GM12801 (cell line): Measurements from ENCODE around the gene THADA.

ENCODE experiments used
- CTCF ChIP-seq: IDR thresholded peaks from one replicate; pipeline ENCODE4 v1.5.1; 2011; ENCODE audit warnings: control low read depth; ENCODE audit not compliant: insufficient read length; ENCODE audit errors: extremely low read depth

The THADA gene

DNA sequence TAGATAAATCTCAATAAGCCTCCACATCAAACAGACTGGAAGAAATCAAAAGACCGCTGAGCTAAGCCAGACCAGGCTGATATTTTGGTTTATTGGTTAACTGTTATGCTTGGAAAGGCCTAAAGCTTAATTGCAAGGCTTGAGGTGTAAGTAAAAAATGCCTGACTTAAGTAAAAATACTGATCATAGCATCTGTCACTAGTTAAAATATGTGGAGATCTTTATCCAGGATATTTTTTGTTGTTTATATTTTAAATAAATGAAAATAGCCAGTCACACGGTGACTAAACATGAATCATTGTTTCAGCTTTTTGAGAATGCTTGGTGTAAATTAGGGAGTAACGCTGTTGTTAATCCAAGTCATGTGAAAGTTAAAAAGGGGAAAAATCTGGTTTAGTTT is 127.9 kb downstream of the THADA start:
- TF ChIP-seq CTCF: no peak

GRCh38 chr2:43465234-43465633 is 130.6 kb downstream of the THADA start:
- TF ChIP-seq CTCF: no peak

DNA sequence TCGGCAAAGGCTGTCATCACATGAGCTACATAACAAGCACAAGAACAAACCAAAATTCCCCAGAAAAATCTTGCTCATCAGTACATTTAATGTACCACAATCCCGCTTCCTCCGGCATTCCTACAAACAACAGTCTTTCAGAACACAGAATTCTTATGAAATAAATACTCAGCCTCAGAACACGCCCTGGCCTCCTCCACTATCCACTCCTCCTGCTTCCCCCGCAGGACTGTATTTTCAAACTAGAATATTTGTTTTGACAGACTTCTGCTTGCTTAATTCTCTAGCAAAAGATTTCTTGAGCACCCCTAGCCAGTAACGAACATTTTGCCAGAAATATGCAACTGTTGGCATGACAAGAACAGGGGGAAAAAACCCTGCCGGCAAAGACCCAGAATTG is 131.2 kb downstream of the THADA start:
- TF ChIP-seq CTCF: no peak

DNA sequence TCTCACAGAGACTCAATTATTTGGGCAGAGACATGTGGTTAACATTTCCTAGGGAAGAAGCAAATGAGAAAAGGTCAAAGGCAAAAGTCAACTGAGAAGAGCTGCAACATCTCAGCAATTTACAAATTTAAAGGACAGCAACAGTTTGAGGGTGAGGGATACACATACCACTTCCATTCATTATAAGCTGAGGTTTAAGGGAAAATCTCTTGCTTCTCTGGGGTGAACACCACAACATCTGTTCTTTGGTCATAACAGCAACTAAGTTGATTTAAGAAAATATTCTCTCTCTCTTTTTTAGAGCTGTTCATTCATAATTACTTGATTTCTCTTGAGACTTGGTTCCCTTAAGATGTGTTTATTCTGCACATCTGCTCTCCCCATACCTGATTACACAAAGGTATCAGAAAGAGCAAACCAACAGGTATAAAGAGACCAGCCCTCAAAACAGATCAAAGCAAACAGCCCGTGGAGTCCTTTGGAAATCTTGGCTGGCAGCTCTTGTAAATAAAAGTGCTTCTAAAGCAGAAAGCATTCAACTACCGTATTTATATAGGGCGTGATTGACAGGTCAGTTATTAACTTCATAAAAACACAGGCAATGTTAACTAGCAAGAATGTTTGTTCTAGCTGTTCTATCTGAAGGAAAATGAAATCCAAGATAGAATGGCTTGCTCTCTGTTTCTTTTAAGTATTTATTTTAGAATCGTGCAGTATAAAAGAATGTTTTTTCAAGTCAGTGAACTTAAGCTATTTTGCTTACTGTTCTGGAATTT is 132.8 kb downstream of the THADA start:
- TF ChIP-seq CTCF: no peak

GRCh38 chr2:43461453-43462073 is 134.3 kb downstream of the THADA start:
- TF ChIP-seq CTCF: no peak

DNA sequence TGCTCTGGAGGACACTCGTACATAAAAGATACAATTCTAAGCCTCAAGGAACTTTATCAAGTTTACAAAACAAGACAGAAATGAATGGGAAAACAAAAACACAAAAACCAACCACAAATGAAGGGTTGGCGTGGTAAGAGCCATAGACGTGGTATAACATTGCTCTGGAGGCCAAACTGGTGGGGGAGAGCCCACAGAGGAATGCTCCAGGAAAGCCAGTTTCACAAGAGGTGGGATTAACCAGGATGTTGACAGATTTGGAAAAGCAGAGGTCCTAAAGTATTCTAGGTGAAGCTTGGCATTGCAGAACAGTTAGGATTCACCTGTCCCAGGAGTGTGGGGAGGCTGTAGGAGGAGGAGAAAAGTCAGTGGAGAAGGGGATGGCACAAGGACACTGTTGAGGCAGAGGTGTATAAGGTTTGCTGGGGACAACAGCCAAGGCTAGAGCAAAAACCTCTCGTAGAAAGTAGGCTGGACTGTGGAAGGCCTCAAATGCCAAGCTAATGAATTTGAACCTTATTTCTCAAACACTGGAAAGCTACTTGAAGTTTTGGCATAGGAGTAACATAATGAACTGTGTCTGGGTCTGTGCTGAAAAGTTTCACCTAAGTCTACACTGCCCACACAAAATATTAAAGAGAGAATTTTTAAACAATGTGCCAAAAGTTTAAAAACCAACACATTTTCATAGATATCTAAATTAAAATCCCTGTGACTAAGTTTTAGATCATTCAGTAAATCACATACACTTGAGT is 135.1 kb downstream of the THADA start:
- TF ChIP-seq CTCF: no peak

GRCh38 chr2:43460174-43460546 is 135.7 kb downstream of the THADA start:
- no peak for TF ChIP-seq CTCF
